ENCODE data around the gene MVD. TPM values are rescaled to one million over a fixed set of nuclear protein-coding genes. Genes with fewer than 3 reads are reported as not detected.

The MVD gene
- total and polyA plus RNA-seq, 4 donors, result 39.1 to 135 (median 119) TPM

DNA sequence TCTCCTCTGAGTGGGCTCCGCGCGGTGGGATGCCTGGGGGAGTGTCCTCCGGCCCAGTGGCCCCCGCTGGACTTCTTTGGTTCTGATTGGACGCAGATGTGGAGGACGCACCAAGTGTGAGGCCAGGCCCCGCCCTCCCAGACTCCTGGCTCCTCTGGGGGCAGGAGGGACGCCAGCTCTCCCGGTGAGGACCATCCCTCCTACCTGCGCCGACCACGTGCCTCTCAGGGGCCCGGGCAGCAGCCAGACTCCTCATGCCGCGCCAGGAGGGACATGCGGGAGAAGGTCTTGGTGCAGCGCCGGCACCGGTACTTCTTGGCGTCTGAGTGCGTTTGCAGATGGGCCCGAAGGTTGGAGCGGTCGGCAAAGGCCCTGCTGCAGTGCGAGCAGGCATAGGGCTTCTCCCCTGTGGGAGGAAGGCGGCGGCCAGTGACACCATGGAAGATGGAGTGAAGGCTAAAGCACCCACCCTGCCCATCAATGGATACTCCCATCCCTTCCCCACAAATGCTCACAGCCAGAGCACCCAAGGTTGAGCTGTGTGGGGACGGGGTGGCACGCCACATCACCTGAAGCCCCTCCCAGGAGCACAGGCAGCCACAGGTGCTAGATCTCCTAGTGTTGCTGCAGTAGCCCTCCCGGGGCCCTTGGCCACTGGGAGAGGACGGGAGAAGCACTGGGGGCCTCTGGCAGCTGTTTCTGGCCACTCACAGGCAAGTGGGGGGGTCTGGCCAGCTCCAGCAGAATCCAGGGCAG lies 15.5 kb upstream of the MVD start:
- no peak overlapping the region for H3K4me3 ChIP-seq
- peaks cover 0 to 2% (median 0%) of the 10 kb centered on the region in 5 donors for H3K4me1 ChIP-seq (ENCODE audit: control insufficient read depth in 5 of 5, insufficient read depth in 5 of 5, low read length in 5 of 5)
- TF ChIP-seq CTCF (IDR thresholded peaks at IDR 0.05; ENCODE audit: control extremely low read depth, extremely low read depth), result no peak

GRCh38 chr16:88677721-88678120 lies 14.8 kb upstream of the MVD start:
- H3K27ac ChIP-seq (ENCODE audit: low read depth in 1 of 2, low read length in 1 of 2), result no peak overlapping the region
- H3K4me3 ChIP-seq, result no peak overlapping the region
- H3K36me3 ChIP-seq (ENCODE audit: control insufficient read depth in 4 of 4, insufficient read depth in 4 of 4, low read length in 4 of 4), result no peaks in the 10 kb centered on the region
- H3K9ac ChIP-seq (ENCODE audit: insufficient read depth in 1 of 2, low read length in 2 of 2), result no peak overlapping the region
- H3K4me1 ChIP-seq (ENCODE audit: control insufficient read depth in 5 of 5, insufficient read depth in 5 of 5, low read length in 5 of 5), result peaks cover 0 to 2% (median 0%) of the 10 kb centered on the region in 5 donors
- TF ChIP-seq CTCF (IDR thresholded peaks at IDR 0.05; ENCODE audit: control extremely low read depth, extremely low read depth), result no peak
- H3K9me3 ChIP-seq (ENCODE audit: control insufficient read depth in 4 of 4, insufficient read depth in 3 of 4, low read length in 3 of 4), result no peaks in the 10 kb centered on the region
- no peak for ATAC-seq (ENCODE audit: insufficient read depth, low FRiP score)
- DNase-seq, result no peak
- peaks cover 0 to 10% (median 0%) of the 10 kb centered on the region in 3 donors for H3K27me3 ChIP-seq (ENCODE audit: control insufficient read depth in 3 of 3, insufficient read depth in 3 of 3, low read length in 2 of 3)
- WGBS, 2 donors, result 75 to 80% methylated on average over 13 of the region's 13 CpGs

More for the DNA sequence above, 15.5 kb upstream of the MVD start:
- Histone ChIP-seq H3K9ac (ENCODE audit: insufficient read depth in 1 of 2, low read length in 2 of 2) (no peak overlapping the region), H3K9me3 (ENCODE audit: control insufficient read depth in 4 of 4, insufficient read depth in 3 of 4, low read length in 3 of 4) (no peaks in the 10 kb centered on the region), H3K36me3 (ENCODE audit: control insufficient read depth in 4 of 4, insufficient read depth in 4 of 4, low read length in 4 of 4) (no peaks in the 10 kb centered on the region), H3K27ac (ENCODE audit: low read depth in 1 of 2, low read length in 1 of 2) (no peak overlapping the region), H3K27me3 (ENCODE audit: control insufficient read depth in 3 of 3, insufficient read depth in 3 of 3, low read length in 2 of 3) (peaks cover 0 to 10% (median 0%) of the 10 kb centered on the region in 3 donors)
- DNase-seq, result no peak
- WGBS, 2 donors, result 65 to 87% methylated on average over 32 of the region's 32 CpGs
- ATAC-seq (ENCODE audit: insufficient read depth, low FRiP score), result no peak

- Histone ChIP-seq H3K27me3 (ENCODE audit: control insufficient read depth in 3 of 3, insufficient read depth in 3 of 3, low read length in 2 of 3) (peaks cover 0 to 10% (median 0%) of the 10 kb centered on the region in 3 donors), H3K9ac (ENCODE audit: insufficient read depth in 1 of 2, low read length in 2 of 2) (no peak overlapping the region), H3K27ac (ENCODE audit: low read depth in 1 of 2, low read length in 1 of 2) (no peak overlapping the region), H3K9me3 (ENCODE audit: control insufficient read depth in 4 of 4, insufficient read depth in 3 of 4, low read length in 3 of 4) (no peaks in the 10 kb centered on the region), H3K4me1 (ENCODE audit: control insufficient read depth in 5 of 5, insufficient read depth in 5 of 5, low read length in 5 of 5) (peaks cover 0 to 2% (median 0%) of the 10 kb centered on the region in 5 donors), H3K36me3 (ENCODE audit: control insufficient read depth in 4 of 4, insufficient read depth in 4 of 4, low read length in 4 of 4) (peaks cover 0 to 6% (median 0%) of the 10 kb centered on the region in 4 donors), H3K4me3 (no peak overlapping the region)
- ATAC-seq (ENCODE audit: insufficient read depth, low FRiP score), result no peak
- no peak for TF ChIP-seq CTCF (IDR thresholded peaks at IDR 0.05; ENCODE audit: control extremely low read depth, extremely low read depth)
- whole genome bisulfite sequencing, 2 donors, result 77 to 89% methylated on average over 22 of the region's 22 CpGs
- DNase-seq, result no peak
These were observed 13.8 kb upstream of the MVD start for GRCh38 chr16:88676502-88677242.
